Caco-2 (cell line): ENCODE measurements around the gene PTPN14. TPM values are rescaled to one million over a fixed set of nuclear protein-coding genes. Genes with fewer than 3 reads are reported as not detected.
"Not testable (repeated sequence)": the region's sequence is repeated elsewhere in the genome, so short reads cannot be mapped to it uniquely, and the experiment has no call there.

ENCODE experiments used
- Bru-seq: library from RNA; stranded (reverse); fragments of 400-500 nt; gene quantifications from one replicate; lab custom pipeline; 2021; lab: Mats Ljungman, UMichigan
- BruChase-seq, 2 experiments: library from RNA; stranded (reverse); fragments of 400-500 nt; gene quantifications; one replicate each; lab custom pipeline; 2021; lab: Mats Ljungman, UMichigan
- BruUV-seq: library from RNA; stranded (reverse); fragments of 400-500 nt; replicated peaks from 2 replicates; lab custom pipeline; 2021; lab: Mats Ljungman, UMichigan
- CTCF ChIA-PET: fragments of 300-600 bp; sonication (Branson Sonifier 250); formaldehyde crosslinking; loops from one replicate; lab custom pipeline; 2022; ENCODE audit warnings: antibody characterized with exemption; lab: Charles Lee
- POLR2A ChIA-PET: fragments of 300-600 bp; sonication (Branson Sonifier 250); formaldehyde crosslinking; loops from one replicate; lab custom pipeline; 2022; ENCODE audit warnings: antibody characterized with exemption; lab: Charles Lee
- DNase-seq, 2 experiments: peaks; one replicate each; pipeline versions ENCODE4 v3.0.0 to v3.0.0-alpha.2; 2020 to 2022
- H3K27me3 ChIP-seq: replicated peaks from 2 replicates; pipeline ENCODE4 v1.6.0; 2011; ENCODE audit warnings: low read length; ENCODE audit not compliant: control insufficient read depth, insufficient read depth
- H3K36me3 ChIP-seq: 2 replicates; pipeline ENCODE4 v1.5.1; 2011; ENCODE audit warnings: low read length; ENCODE audit not compliant: control insufficient read depth, insufficient read depth
- H3K4me1 ChIP-seq: fragments of 250-450 bp; sonication (Bioruptor Pico); 2 replicates; pipeline ENCODE4 v1.5.1; 2020; ENCODE audit warnings: mild to moderate bottlenecking
- H3K4me3 ChIP-seq: 2 replicates; pipeline ENCODE4 v1.5.1; 2011; ENCODE audit warnings: low read depth, mild to moderate bottlenecking, control low read depth, low read length
- H3K9me3 ChIP-seq: fragments of 250-450 bp; sonication (Bioruptor Pico); 2 replicates; pipeline ENCODE4 v1.5.1; 2020; ENCODE audit warnings: mild to moderate bottlenecking, moderate library complexity
- H3K27ac Mint-ChIP-seq: one replicate; pipeline ENCODE4 v1.8.0; 2022; ENCODE audit warnings: mixed read lengths; ENCODE audit not compliant: unreplicated experiment
- H3K27me3 Mint-ChIP-seq: one replicate; pipeline ENCODE4 v1.8.0; 2022; ENCODE audit warnings: mixed read lengths; ENCODE audit not compliant: insufficient read depth, unreplicated experiment
- H3K36me3 Mint-ChIP-seq: one replicate; pipeline ENCODE4 v1.8.0; 2022; ENCODE audit warnings: mild to moderate bottlenecking, mixed read lengths; ENCODE audit not compliant: insufficient read depth, unreplicated experiment
- H3K4me1 Mint-ChIP-seq: one replicate; pipeline ENCODE4 v1.8.0; 2022; ENCODE audit warnings: low read depth, mixed read lengths; ENCODE audit not compliant: unreplicated experiment
- H3K4me3 Mint-ChIP-seq: one replicate; pipeline ENCODE4 v1.8.0; 2022; ENCODE audit warnings: mild to moderate bottlenecking, moderate library complexity, mixed read lengths; ENCODE audit not compliant: unreplicated experiment
- H3K9me3 Mint-ChIP-seq: one replicate; pipeline ENCODE4 v1.8.0; 2022; ENCODE audit warnings: mixed read lengths; ENCODE audit not compliant: unreplicated experiment
- intact Hi-C: fragments of 100-400 bp; cut with micrococcal nuclease; formaldehyde crosslinking; loops from one replicate; pipeline ENCODE4 v1.10.0; 2022; ENCODE audit not compliant: unreplicated experiment
- long read RNA-seq: library from polyadenylated mRNA; stranded (forward); transcript quantifications from one replicate; pipeline ENCODE4 v2.0.0, GENCODE V29; 2022
- total RNA-seq: library from RNA; stranded (reverse); gene quantifications from 2 replicates; pipeline ENCODE4 v1.2.3, GENCODE V29; 2022
- TF ChIP-seq, protein P1 (sequence below), 2 experiments: fragments of 200-600 bp in 1 of 2; IDR thresholded peaks; 1 replicate in 1 of 2; 2 replicates in 1 of 2; pipeline versions ENCODE4 v1.5.1 to v1.8.0; 2011 to 2022; ENCODE audit warnings: antibody characterized with exemption in 1 of 2, control low read depth in 1 of 2, inconsistent platforms in 1 of 2, low read depth in 1 of 2, low read length in 1 of 2, mild to moderate bottlenecking in 1 of 2, moderate library complexity in 1 of 2; ENCODE audit not compliant: insufficient read depth in 1 of 2, severe bottlenecking in 1 of 2, unreplicated experiment in 1 of 2

PTPN14 gene
- total RNA-seq (103 and 108 TPM in 2 replicates), Bru-seq, nascent RNA (percentile 96 among the genes with signal in this experiment), BruChase-seq, experiment 1, labeled RNA remaining after a 2-hour chase (percentile 93 among the genes with signal in this experiment), BruChase-seq, experiment 2, labeled RNA remaining after a 6-hour chase (percentile 90 among the genes with signal in this experiment)
- long read RNA-seq, full-length matches to known transcripts: 2 of 23 reads
- long read RNA-seq, partial matches to known transcripts: 11 of 23 reads
- long read RNA-seq, other reads (novel, unspliced or antisense): 10 of 23 reads

- ChIA-PET POLR2A (interaction anchor here (0.5 to 2.3 kb wide), 25 partner anchors 10 to 1943 kb away, joined by 3 to 19 read pairs (median 4); partner anchors contain the start of gene ATF3), CTCF (interaction anchor here (0.6 to 2.4 kb wide), 8 partner anchors 22 to 222 kb away, joined by 3 to 11 read pairs (median 3); no protein-coding TSS in a partner anchor)
- Histone ChIP-seq H3K9me3 (no peaks in the 10 kb centered on the region), H3K4me1 (peaks cover 50% of the 10 kb centered on the region), H3K36me3 (no peaks in the 10 kb centered on the region), H3K27me3 (no peaks in the 10 kb centered on the region), H3K4me3 (peak within 1 kb of the TSS; percentile 94)
- DNase-seq: peak; percentile 96
- H3K27ac Mint-ChIP-seq: peak within 1 kb of the TSS; percentile 97
- H3K27me3 Mint-ChIP-seq: no peaks in the 10 kb centered on the region
- intact Hi-C loops: loop anchor here (1.0 to 5.0 kb wide), 8 partner anchors 34 to 269 kb away; partner anchors contain the start of gene SMYD2
- H3K9me3 Mint-ChIP-seq: no peaks in the 10 kb centered on the region
- TF ChIP-seq, protein P1, sequence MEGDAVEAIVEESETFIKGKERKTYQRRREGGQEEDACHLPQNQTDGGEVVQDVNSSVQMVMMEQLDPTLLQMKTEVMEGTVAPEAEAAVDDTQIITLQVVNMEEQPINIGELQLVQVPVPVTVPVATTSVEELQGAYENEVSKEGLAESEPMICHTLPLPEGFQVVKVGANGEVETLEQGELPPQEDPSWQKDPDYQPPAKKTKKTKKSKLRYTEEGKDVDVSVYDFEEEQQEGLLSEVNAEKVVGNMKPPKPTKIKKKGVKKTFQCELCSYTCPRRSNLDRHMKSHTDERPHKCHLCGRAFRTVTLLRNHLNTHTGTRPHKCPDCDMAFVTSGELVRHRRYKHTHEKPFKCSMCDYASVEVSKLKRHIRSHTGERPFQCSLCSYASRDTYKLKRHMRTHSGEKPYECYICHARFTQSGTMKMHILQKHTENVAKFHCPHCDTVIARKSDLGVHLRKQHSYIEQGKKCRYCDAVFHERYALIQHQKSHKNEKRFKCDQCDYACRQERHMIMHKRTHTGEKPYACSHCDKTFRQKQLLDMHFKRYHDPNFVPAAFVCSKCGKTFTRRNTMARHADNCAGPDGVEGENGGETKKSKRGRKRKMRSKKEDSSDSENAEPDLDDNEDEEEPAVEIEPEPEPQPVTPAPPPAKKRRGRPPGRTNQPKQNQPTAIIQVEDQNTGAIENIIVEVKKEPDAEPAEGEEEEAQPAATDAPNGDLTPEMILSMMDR (IDR thresholded peaks at IDR 0.05; ENCODE audit: insufficient read depth in 1 of 2, low read depth in 1 of 2, low read length in 1 of 2, severe bottlenecking in 1 of 2, unreplicated experiment in 1 of 2): peak; percentile 36 to 50
- no TSS peak for BruUV-seq
- peaks cover 56% of the 10 kb centered on the region for H3K36me3 Mint-ChIP-seq
- peak within 1 kb of the TSS; percentile 81 for H3K4me3 Mint-ChIP-seq
- H3K4me1 Mint-ChIP-seq: peaks cover 36% of the 10 kb centered on the region
Observed at GRCh38 chr1:214551436-214552173, at the start of gene PTPN14. Gene PTPN14 (minus strand): TSS chr1:214551602. CDS start chr1:214464803, 86,799 bp downstream.

- H3K36me3 ChIP-seq: no peaks in the 10 kb centered on the region
- POLR2A ChIA-PET: interaction anchor here (0.6 kb wide), 1 partner anchor 1208 kb away, joined by 3 read pairs; no protein-coding TSS in a partner anchor
- intact Hi-C loops: no loop called here
- TF ChIP-seq, protein P1 (IDR thresholded peaks at IDR 0.05; ENCODE audit: insufficient read depth in 1 of 2, low read depth in 1 of 2, low read length in 1 of 2, severe bottlenecking in 1 of 2, unreplicated experiment in 1 of 2): no peak
- no peak overlapping the region for H3K4me3 ChIP-seq
- Mint-ChIP-seq H3K36me3 (no peaks in the 10 kb centered on the region), H3K4me1 (no peaks in the 10 kb centered on the region), H3K9me3 (no peaks in the 10 kb centered on the region), H3K27me3 (no peaks in the 10 kb centered on the region), H3K27ac (no peak overlapping the region), H3K4me3 (no peak overlapping the region)
- DNase-seq: no peak
- no peaks in the 10 kb centered on the region for H3K4me1 ChIP-seq
- CTCF ChIA-PET: interaction anchor here (1.0 kb wide), 1 partner anchor 331 kb away, joined by 3 read pairs; no protein-coding TSS in a partner anchor
- BruUV-seq: no TSS peak
- no peaks in the 10 kb centered on the region for H3K27me3 ChIP-seq
- no peaks in the 10 kb centered on the region for H3K9me3 ChIP-seq
Observed at GRCh38 chr1:214593158-214593557, 41.8 kb upstream of the PTPN14 start.

DNA sequence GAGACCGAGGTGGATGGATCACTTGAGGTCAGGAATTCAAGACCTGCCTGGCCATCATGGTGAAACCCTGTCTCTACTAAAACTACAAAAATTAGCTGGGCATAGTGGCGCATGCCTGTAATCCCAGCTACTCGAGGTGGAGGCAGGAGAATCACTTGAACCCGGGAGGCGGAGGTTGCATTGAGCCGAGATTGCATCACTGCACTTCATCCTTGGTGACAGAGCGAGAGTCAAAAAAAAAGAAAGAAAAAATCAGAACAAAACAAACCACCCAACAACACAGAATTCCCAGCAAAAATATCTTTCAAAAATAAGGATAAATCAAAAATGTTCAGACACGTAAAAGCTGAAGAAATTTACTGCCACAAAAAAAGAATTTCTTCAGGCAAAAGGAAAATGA lies 40.5 kb upstream of the PTPN14 start:
- BruUV-seq, POLR2A ChIA-PET: not testable (repeated sequence)
- CTCF ChIA-PET: interaction anchor here (1.0 to 1.8 kb wide), 2 partner anchors 260 to 330 kb away, joined by 3 to 6 read pairs; no protein-coding TSS in a partner anchor

More for the DNA sequence above, 40.5 kb upstream of the PTPN14 start:
- H3K4me3 ChIP-seq, H3K27ac Mint-ChIP-seq, H3K36me3 Mint-ChIP-seq, H3K4me3 Mint-ChIP-seq, H3K4me1 Mint-ChIP-seq, H3K27me3 ChIP-seq, intact Hi-C loops, H3K36me3 ChIP-seq, H3K9me3 ChIP-seq, DNase-seq, H3K9me3 Mint-ChIP-seq, H3K4me1 ChIP-seq, H3K27me3 Mint-ChIP-seq: not testable (repeated sequence)
